Peyer's patch (tissue), 4 donors: ENCODE results near the gene TXNRD2.

Experiments used
- CTCF ChIP-seq, 6 experiments: fragments of 450-650 bp in 4 of 6; fragments of 200-600 bp in 2 of 6; sonication (generic) in 1 of 6; IDR thresholded peaks; one replicate each; pipeline ENCODE4 v1.5.1; 2017 to 2019; ENCODE audit warnings: antibody characterized with exemption in 6 of 6, mild to moderate bottlenecking in 3 of 6, moderate library complexity in 1 of 6
- POLR2A ChIP-seq, 2 donors: fragments of 450-650 bp; IDR thresholded peaks; one replicate each; pipeline ENCODE4 v1.5.1; 2017; ENCODE audit warnings: antibody characterized with exemption in 2 of 2, mild to moderate bottlenecking in 2 of 2, moderate library complexity in 2 of 2

GRCh38 chr22:19853879-19854777, 87.5 kb downstream of the TXNRD2 start:
- TF ChIP-seq POLR2A (IDR thresholded peaks at IDR 0.05) = no peak
- TF ChIP-seq CTCF (IDR thresholded peaks at IDR 0.05) = no peak
